NCI-H2107 treated with DMSO at 0.1 percent for 48 hours (cell line): ENCODE data around the gene MAPKAP1.

ENCODE experiments used
- DNase-seq: peaks from one replicate; lab custom pipeline; 2025; ENCODE audit not compliant: unreplicated experiment; lab: John Stamatoyannopoulos, UW

Gene MAPKAP1

GRCh38 chr9:125706651-125707471 is at the start of gene MAPKAP1:
Gene MAPKAP1, minus strand, starts transcription at chr9:125707208. Its CDS starts 34,634 bp downstream, at chr9:125672574.
- peak; percentile 82 for DNase-seq

GRCh38 chr9:125756518-125756917 is 49.5 kb upstream of the MAPKAP1 start:
- no peak for DNase-seq

DNA sequence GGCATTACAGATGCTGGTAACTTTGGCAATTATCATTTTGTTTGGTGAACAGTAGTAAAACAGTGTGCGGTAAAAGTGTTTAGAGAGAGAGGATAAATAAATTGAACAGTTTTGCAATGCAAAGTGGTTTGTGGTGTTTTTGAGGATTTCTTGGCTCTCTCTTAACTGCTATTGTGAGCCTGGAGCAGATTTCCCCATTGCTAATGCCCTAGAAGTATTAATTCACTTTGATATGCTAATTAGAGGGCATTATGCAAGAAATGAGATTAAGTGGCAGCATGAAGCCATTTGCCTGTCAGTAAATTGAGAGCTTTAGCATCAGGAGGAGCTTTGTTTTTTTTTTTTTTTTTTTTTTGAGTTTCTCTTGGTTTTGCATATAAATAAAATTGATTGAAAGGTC is 48.3 kb upstream of the MAPKAP1 start:
- no peak for DNase-seq

GRCh38 chr9:125754096-125754495 is 47.1 kb upstream of the MAPKAP1 start:
- DNase-seq, result no peak

DNA sequence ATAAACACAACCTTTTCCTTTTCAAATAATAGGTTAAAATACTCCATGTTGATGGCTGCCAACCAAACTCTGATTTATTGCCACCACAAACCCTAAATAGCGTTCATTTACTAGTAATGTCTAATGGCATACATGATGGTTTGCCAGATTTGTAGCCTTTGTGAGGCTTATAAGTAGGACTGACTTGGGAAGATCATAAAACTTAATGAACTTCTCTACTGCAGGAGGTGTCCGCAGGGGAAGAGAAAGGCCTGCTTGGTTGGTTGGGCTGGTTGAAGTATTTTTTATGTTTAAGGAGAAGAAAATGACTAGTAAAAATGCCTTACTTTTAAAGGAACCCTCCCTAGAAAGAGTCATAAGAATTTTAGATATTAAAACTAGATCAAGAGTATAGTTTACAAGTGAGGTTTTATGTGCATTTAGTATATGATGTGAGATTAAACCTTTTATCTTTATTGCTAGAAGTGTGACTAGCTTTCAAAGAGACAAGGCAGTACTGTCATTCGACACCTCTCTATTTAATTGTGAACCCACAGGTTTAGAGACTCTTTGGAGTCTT is 45.1 kb upstream of the MAPKAP1 start:
- peak; percentile 68 for DNase-seq

DNA sequence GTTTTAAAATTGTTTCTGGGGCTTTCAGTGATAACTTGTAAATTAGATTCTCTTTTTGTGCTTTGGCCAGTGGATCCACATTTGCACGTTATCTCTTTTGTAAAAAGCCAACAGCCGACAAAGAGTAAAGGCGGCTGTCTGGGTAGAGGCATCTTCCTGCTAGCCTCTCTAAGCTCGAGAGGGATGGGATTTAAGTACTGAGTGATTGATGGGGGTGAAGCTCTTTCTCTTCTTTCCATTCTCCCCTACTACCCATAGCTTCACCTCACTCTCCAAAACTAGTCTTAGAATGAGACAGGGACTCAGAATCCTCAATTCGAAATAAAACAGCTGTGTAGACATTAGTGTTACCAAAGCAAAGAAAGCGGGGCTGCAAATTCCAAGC is 43.6 kb upstream of the MAPKAP1 start:
- peak; percentile 50 for DNase-seq

DNA sequence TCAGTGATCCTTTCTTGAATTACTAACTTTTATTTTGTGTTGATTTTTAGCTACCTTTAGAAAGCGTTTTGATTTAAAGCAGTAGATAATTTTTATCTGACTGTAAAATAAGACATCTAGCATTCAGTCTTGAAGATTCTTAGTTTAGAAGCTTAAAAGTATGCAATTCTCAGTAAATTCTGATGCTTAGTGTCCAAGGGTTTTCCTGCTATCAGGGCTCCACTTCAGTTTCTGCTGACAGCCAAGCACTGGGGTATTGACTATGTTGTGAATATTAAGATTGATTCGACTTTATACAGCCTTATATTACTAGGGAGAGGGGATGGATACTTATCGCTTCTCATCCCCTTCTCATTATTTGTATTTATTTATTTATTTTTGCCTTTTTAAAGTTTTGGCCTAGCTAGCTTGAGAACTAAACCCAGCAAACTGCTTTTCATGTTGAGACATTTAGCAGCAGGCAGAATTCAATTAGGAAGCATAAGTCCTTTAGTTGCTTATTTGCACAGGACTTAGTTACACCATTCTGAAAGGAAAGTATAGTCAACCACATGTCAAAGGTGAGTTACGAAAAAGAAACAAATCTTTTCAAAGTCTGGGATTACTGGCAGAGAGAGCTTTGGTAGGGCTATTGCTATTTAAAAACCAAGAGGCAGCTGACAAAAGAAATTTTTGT is 43.1 kb upstream of the MAPKAP1 start:
- no peak for DNase-seq

- DNase-seq, result no peak
Observed at GRCh38 chr9:125749287-125749935, 42.4 kb upstream of the MAPKAP1 start.

DNA sequence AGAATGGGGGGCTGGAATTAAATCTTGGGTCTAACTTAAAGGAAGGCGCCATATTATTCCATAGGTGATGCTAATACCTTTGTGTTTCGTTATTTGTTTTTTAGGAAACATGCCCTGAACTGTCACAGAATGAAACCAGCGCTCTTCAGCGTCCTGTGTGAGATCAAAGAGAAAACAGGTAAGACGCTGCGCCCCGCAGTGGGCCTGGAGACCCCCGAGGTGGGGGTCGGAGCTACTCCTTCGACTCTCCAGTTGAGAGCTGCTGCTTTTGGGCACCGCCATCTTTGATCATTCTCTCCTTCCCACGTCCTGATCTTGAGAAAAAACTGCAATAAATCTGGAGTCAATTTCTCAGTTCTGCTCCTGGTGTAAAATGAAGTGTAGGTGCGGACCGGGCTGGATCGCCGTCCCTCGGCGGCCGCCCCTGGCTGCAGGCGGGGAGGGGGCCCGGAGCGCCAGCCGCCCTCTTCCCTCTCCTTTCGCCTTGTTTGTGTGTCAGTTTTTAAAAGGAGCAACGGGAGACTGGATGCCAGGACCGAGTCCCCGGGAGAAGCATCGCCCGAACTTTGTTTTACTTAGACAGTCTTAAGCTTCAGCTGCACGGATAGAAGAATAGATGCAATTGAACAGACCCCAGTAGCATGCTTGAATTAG is 41.6 kb upstream of the MAPKAP1 start:
- no peak for DNase-seq

GRCh38 chr9:125747765-125748445 is 40.9 kb upstream of the MAPKAP1 start:
- DNase-seq, result no peak

DNA sequence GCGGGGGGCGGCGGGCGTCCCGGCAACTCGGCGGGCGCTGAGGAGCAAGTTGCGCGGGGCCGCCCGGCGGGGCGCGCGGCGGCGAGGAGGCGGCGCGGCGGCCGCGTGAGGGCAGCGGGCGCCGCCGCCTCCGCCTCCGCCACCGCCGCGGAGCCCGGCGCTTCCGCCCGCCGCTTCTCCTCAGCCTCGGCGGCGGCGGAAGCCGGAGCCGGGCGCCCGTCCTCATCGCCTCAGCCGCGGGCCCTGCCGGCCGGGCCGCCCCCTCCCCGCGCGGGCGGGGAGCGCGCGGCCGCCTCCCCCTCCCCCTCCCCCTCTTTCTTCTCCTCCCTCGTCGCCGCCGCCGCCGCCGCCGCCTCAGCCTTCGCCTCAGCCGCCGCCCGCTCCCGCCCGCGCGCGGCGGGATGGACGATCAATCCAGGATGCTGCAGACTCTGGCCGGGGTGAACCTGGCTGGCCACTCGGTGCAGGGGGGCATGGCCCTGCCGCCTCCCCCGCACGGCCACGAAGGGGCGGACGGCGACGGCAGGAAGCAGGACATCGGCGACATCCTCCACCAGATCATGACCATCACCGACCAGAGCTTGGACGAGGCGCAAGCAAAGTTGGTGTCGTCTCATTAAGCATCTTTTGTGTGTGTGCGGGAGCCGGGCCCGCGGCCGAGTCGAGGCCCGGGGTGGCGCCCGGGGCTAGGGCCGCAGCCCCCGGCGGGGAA is 40.2 kb upstream of the MAPKAP1 start, which contains the start of gene PBX3:
TSS of gene PBX3 (plus strand) at position 321 of the 712 bp plus-strand sequence.
- no peak for DNase-seq

GRCh38 chr9:125746774-125747052 is 39.7 kb upstream of the MAPKAP1 start:
- no peak for DNase-seq

DNA sequence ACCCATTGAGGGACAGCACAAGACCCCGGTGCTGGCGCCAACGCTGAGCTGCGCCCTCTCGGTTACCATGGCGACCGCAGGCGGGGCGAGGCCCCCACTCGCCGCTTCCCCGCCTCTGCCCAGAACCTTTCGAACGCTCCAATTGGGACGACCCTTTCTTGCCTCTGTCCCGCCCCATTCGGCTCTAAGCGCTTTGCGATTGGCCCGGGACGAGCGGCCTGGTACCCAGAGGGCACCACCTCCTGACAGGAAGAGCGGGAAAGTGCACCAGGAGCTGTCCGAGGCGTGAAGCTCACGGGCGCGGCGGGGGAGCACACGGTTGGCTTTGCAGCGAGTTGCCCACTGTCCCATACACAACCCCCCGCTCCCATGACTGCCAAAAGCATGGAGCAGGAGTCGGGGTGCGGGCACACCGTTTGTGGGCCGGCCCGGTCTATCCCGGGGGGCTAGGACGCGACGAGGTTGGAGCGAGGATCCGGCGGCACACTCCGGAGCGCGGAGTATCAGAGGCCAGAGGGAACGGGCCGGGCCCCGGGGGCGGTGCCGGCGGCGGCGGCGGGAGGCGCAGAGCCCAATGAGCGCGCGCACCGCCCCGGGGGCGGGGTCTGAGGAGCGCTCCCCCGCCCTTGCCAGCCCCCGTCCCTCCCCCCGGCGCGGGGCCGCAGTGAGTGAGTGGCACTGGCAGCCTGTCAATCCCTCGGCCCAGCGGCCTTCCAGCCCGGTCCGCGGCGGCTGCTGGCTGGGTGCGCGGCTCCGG is 39.2 kb upstream of the MAPKAP1 start:
- peak; percentile 76 for DNase-seq

- DNase-seq, result no peak
Observed at GRCh38 chr9:125745682-125746016, 38.6 kb upstream of the MAPKAP1 start.

- DNase-seq, result no peak
Observed at GRCh38 chr9:125745018-125745417, 38.0 kb upstream of the MAPKAP1 start.

- no peak for DNase-seq
Observed at GRCh38 chr9:125744616-125745015, 37.6 kb upstream of the MAPKAP1 start.

DNA sequence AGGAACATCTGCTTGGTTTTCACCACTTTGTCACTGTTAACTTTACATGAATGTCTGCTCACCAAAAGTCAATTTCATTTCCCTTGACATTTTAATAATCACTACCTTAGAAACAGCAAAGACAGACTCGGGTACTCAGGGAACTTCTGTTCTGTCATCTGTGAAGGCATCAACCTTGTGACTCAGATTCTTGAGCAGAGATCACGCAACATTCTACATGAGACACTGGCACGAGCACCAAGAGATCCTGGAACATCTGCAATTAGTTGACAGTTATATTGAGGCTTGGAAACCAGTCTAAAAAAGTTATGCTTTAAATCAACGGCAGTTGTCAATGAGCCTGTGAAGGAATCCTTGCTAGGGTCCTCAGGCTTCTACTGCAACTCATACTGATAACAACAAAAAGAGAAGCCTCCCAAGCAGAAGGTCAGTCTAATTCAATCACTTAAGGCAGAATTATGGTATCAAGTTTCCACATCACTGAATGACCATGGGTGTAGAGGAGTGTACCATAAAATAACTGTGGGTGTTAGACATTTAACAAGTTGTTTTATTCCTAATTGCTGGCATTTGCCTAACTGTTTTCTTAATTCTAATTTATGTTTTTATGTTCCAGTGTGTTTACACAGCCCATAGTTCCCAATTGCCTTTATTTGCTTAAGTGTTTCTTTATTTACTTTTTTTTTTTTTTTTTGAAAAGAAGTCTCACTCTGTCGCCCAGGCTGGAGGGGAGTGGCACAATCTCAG is 36.8 kb upstream of the MAPKAP1 start:
- no peak for DNase-seq

DNA sequence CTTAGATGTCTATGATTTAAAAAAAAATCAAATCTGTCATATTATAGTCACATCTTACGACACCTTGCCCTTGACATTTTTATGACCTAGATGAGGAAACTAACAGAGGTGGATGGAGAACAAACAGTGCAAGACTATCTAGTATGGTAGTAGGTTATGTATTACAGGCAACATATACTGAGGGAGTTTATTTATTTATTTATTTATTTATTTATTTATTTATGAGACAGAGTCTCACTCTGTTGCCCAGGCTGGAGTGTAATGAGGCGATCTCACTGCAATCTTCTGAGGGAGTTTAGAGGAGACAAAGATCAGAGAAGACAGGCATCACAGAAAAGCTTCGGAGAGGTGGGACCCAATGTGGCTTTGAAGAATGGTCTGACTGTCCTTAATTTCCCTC is 35.6 kb upstream of the MAPKAP1 start:
- no peak for DNase-seq

DNA sequence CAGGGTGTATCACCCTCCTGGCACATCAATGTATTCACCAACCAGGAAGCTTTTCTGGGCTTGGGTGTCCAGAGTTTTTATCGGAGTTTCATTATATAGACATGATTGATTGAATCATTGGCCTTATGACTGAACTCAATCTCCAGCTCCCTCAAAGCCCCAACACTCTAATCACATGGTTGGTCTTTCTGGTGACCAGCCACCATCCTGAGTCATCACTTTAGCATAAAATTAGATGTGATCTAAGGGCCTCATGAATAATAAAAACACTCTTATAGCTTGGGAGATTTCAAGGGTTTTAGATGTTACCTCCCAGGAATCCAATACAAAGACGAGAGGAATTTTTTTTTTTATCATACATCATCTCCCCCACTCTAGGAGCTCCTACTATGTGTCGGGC is 32.4 kb upstream of the MAPKAP1 start:
- no peak for DNase-seq
